ENCODE measurements around the gene SPATA46.
"Not testable (repeated sequence)": the region's sequence is repeated elsewhere in the genome, so short reads cannot be mapped to it uniquely, and the experiment has no call there.

The SPATA46 gene

GRCh38 chr1:162376691-162377090 is at the start of gene SPATA46:
Gene SPATA46, minus strand, starts transcription at chr1:162376854. Its CDS starts 64 bp downstream, at chr1:162376790.
- DNase-seq (ENCODE audit: low spot score) = no peak

- DNase-seq (ENCODE audit: low spot score) = no peak
Measured at GRCh38 chr1:162422662-162423375, 46.2 kb upstream of the SPATA46 start.

GRCh38 chr1:162421258-162422164 is 44.9 kb upstream of the SPATA46 start:
- DNase-seq (ENCODE audit: low spot score) = no peak

GRCh38 chr1:162420120-162420519 is 43.5 kb upstream of the SPATA46 start:
- no peak for DNase-seq (ENCODE audit: low spot score)

- DNase-seq (ENCODE audit: low spot score) = peak; percentile 63
Measured at GRCh38 chr1:162419450-162419931, 42.8 kb upstream of the SPATA46 start.

- DNase-seq (ENCODE audit: low spot score) = not testable (repeated sequence)
Measured at GRCh38 chr1:162418584-162418983, 41.9 kb upstream of the SPATA46 start.

- DNase-seq (ENCODE audit: low spot score) = no peak
Measured at GRCh38 chr1:162417650-162418049, 41.0 kb upstream of the SPATA46 start.

GRCh38 chr1:162416909-162417308 is 40.3 kb upstream of the SPATA46 start:
- DNase-seq (ENCODE audit: low spot score) = no peak

- no peak for DNase-seq (ENCODE audit: low spot score)
Measured at GRCh38 chr1:162416215-162416614, 39.6 kb upstream of the SPATA46 start.

- peak; percentile 64 for DNase-seq (ENCODE audit: low spot score)
Measured at GRCh38 chr1:162412002-162412401, 35.3 kb upstream of the SPATA46 start, which contains the start of gene SH2D1B. Gene SH2D1B, minus strand, starts transcription at chr1:162412136. Its CDS starts 120 bp downstream, at chr1:162412016.

- no peak for DNase-seq (ENCODE audit: low spot score)
Measured at GRCh38 chr1:162407539-162407938, 30.9 kb upstream of the SPATA46 start.

GRCh38 chr1:162406811-162407210 is 30.2 kb upstream of the SPATA46 start:
- DNase-seq (ENCODE audit: low spot score) = no peak

- DNase-seq (ENCODE audit: low spot score) = no peak
Measured at GRCh38 chr1:162405800-162406199, 29.1 kb upstream of the SPATA46 start.

GRCh38 chr1:162404550-162405160 is 28.0 kb upstream of the SPATA46 start:
- peak; percentile 19 for DNase-seq (ENCODE audit: low spot score)

GRCh38 chr1:162400790-162401355 is 24.2 kb upstream of the SPATA46 start:
- DNase-seq (ENCODE audit: low spot score) = no peak

GRCh38 chr1:162398999-162399580 is 22.4 kb upstream of the SPATA46 start:
- no peak for DNase-seq (ENCODE audit: low spot score)

- no peak for DNase-seq (ENCODE audit: low spot score)
Measured at GRCh38 chr1:162397943-162398560, 21.4 kb upstream of the SPATA46 start.

- no peak for DNase-seq (ENCODE audit: low spot score)
Measured at GRCh38 chr1:162397039-162397448, 20.4 kb upstream of the SPATA46 start.

- DNase-seq (ENCODE audit: low spot score) = no peak
Measured at GRCh38 chr1:162396201-162396906, 19.7 kb upstream of the SPATA46 start.

GRCh38 chr1:162391790-162392563 is 15.3 kb upstream of the SPATA46 start:
- DNase-seq (ENCODE audit: low spot score) = peak; percentile 57

Data from kidney tubule cell (primary cell).